CD4-positive, CD25-positive, alpha-beta regulatory T cell (primary cell): ENCODE data around the gene DHX36. TPM values are rescaled to one million over a fixed set of nuclear protein-coding genes. Genes with fewer than 3 reads are reported as not detected.
A peak's percentile ranks its signal among the peaks of the same experiment; 100 is the strongest.

Experiments
- ATAC-seq, 2 donors: fragments of 150-1000 bp; cut with Tn5 transposase; one replicate each; pipeline ENCODE4 v1.10.0; 2021; ENCODE audit warnings: low read depth in 2 of 2, moderate number of reproducible peaks in 2 of 2, moderate library complexity in 1 of 2
- DNase-seq, 3 donors: peaks; one replicate each; pipeline versions ENCODE4 v3.0.0 to v3.0.0-alpha.2; 2012 to 2022; ENCODE audit warnings: mixed read lengths in 1 of 3
- H3K27ac ChIP-seq: one replicate; pipeline ENCODE4 v1.7.0; 2013; ENCODE audit warnings: mild to moderate bottlenecking, low read length; ENCODE audit not compliant: insufficient read depth, poor library complexity, severe bottlenecking
- H3K27me3 ChIP-seq: one replicate; pipeline ENCODE4 v1.7.0; 2013; ENCODE audit warnings: low read length; ENCODE audit not compliant: control insufficient read depth, insufficient read depth
- H3K36me3 ChIP-seq: one replicate; pipeline ENCODE4 v1.7.0; 2013; ENCODE audit warnings: mild to moderate bottlenecking, low read length, moderate library complexity; ENCODE audit not compliant: control insufficient read depth, insufficient read depth
- H3K4me1 ChIP-seq: 2 replicates; pipeline ENCODE4 v1.7.0; 2013; ENCODE audit warnings: mild to moderate bottlenecking, low read length; ENCODE audit not compliant: insufficient read depth, control insufficient read depth, poor library complexity, severe bottlenecking
- H3K4me3 ChIP-seq: one replicate; pipeline ENCODE4 v1.7.0; 2013; ENCODE audit warnings: low read depth, mild to moderate bottlenecking, low read length, moderate library complexity
- H3K9me3 ChIP-seq, 2 experiments: 1 replicate in 1 of 2; 2 replicates in 1 of 2; pipeline ENCODE4 v1.7.0; 2013; ENCODE audit warnings: low read length in 2 of 2, mild to moderate bottlenecking in 1 of 2, moderate library complexity in 1 of 2; ENCODE audit not compliant: control insufficient read depth in 2 of 2
- H3K27ac Mint-ChIP-seq, 3 donors: one replicate each; pipeline ENCODE4 v1.8.0; 2020 to 2022; ENCODE audit warnings: mild to moderate bottlenecking in 3 of 3, mixed read lengths in 3 of 3, moderate library complexity in 2 of 3
- H3K27me3 Mint-ChIP-seq: one replicate; pipeline ENCODE4 v1.8.0; 2022; ENCODE audit warnings: mild to moderate bottlenecking, mixed read lengths
- H3K36me3 Mint-ChIP-seq: one replicate; pipeline ENCODE4 v1.8.0; 2020; ENCODE audit warnings: mixed read lengths
- H3K4me1 Mint-ChIP-seq, 4 donors: one replicate each; pipeline ENCODE4 v1.8.0; 2020 to 2022; ENCODE audit warnings: mixed read lengths in 4 of 4, mild to moderate bottlenecking in 1 of 4
- H3K4me3 Mint-ChIP-seq, 4 donors: one replicate each; pipeline ENCODE4 v1.8.0; 2020 to 2022; ENCODE audit warnings: mild to moderate bottlenecking in 4 of 4, mixed read lengths in 4 of 4, moderate library complexity in 3 of 4
- H3K9me3 Mint-ChIP-seq, 7 donors: one replicate each; pipeline ENCODE4 v1.8.0; 2020 to 2022; ENCODE audit warnings: mixed read lengths in 7 of 7, mild to moderate bottlenecking in 3 of 7, moderate library complexity in 2 of 7
- polyA plus RNA-seq, 4 donors: library from polyadenylated mRNA; unstranded; fragments of 300-500 nt; fragmentation: Illumina TruSeq; gene quantifications; one replicate each; pipeline ENCODE4 v1.2.3, GENCODE V29; 2021
- total RNA-seq: library from RNA; stranded (reverse); gene quantifications from one replicate; pipeline ENCODE4 v1.2.3, GENCODE V29; 2022

DHX36 gene, protein sequence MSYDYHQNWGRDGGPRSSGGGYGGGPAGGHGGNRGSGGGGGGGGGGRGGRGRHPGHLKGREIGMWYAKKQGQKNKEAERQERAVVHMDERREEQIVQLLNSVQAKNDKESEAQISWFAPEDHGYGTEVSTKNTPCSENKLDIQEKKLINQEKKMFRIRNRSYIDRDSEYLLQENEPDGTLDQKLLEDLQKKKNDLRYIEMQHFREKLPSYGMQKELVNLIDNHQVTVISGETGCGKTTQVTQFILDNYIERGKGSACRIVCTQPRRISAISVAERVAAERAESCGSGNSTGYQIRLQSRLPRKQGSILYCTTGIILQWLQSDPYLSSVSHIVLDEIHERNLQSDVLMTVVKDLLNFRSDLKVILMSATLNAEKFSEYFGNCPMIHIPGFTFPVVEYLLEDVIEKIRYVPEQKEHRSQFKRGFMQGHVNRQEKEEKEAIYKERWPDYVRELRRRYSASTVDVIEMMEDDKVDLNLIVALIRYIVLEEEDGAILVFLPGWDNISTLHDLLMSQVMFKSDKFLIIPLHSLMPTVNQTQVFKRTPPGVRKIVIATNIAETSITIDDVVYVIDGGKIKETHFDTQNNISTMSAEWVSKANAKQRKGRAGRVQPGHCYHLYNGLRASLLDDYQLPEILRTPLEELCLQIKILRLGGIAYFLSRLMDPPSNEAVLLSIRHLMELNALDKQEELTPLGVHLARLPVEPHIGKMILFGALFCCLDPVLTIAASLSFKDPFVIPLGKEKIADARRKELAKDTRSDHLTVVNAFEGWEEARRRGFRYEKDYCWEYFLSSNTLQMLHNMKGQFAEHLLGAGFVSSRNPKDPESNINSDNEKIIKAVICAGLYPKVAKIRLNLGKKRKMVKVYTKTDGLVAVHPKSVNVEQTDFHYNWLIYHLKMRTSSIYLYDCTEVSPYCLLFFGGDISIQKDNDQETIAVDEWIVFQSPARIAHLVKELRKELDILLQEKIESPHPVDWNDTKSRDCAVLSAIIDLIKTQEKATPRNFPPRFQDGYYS
- total RNA-seq (121 TPM), polyA plus RNA-seq (10 to 100 TPM; 11.6 to 22.6 (median 15.9) TPM)

DNA sequence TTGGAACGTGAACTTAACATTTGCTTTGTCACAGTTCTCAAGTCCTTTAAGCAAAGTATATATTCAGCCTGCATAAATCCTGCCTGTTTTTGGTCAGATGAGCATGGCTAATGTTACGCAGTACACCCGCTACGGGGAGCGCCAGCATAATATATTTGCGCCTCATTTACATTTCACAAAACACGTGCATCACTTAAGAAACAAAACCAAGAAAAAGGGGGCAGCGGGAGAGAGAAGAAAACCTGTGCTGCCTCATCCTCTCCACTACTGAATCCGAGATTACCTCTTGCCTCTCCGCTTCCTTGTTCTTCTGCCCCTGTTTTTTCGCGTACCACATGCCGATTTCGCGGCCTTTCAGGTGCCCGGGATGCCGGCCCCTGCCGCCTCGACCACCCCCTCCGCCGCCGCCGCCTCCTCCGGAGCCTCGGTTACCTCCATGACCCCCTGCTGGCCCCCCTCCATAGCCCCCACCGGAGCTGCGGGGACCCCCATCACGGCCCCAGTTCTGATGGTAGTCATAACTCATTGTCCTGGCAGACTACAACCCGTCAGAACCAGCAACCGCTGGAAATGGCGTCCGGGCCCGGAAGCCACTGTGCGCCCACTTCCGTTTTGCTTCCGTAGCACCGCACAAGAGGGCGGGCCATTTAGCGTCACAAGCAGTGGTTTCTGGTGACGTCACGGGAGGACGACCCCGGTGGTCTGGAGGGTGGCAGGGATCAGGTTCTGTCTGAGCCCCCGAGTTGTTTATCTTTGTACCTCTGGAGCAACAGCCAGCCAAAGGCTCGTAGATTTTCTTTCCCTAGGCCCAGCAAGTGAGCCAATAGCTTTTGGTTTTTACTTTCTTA lies at the start of gene DHX36:
DHX36 (minus strand) TSS at position 597 of the 848 bp plus-strand sequence; CDS start at position 526, 71 bp downstream.
- Histone ChIP-seq H3K27me3 (no peaks in the 10 kb centered on the region), H3K9me3 (no peaks in the 10 kb centered on the region), H3K36me3 (peaks cover 2% of the 10 kb centered on the region), H3K27ac (peak within 1 kb of the TSS; percentile 99), H3K4me3 (peak within 1 kb of the TSS; percentile 100), H3K4me1 (peaks cover 48% of the 10 kb centered on the region)
- no peaks in the 10 kb centered on the region for H3K9me3 Mint-ChIP-seq
- peaks cover 24% of the 10 kb centered on the region for H3K27me3 Mint-ChIP-seq
- peak; percentile 84 to 96 (median 91) for DNase-seq
- peak within 1 kb of the TSS in 3 of 4 donors; percentile 7 to 98 (median 97) for H3K4me3 Mint-ChIP-seq
- H3K27ac Mint-ChIP-seq: peak within 1 kb of the TSS in 2 of 3 donors; percentile 98 to 99
- H3K4me1 Mint-ChIP-seq: peaks cover 12 to 29% (median 18%) of the 10 kb centered on the region in 4 donors
- peaks cover 8% of the 10 kb centered on the region for H3K36me3 Mint-ChIP-seq
- peak; percentile 94 to 95 for ATAC-seq

- no peak overlapping the region for H3K4me3 Mint-ChIP-seq
- H3K27ac ChIP-seq: no peak overlapping the region
- H3K27me3 Mint-ChIP-seq: peaks cover 7% of the 10 kb centered on the region
- no peaks in the 10 kb centered on the region for H3K36me3 Mint-ChIP-seq
- H3K9me3 ChIP-seq: no peaks in the 10 kb centered on the region
- ATAC-seq (no peak), DNase-seq (no peak)
- no peaks in the 10 kb centered on the region for H3K4me1 Mint-ChIP-seq
- no peaks in the 10 kb centered on the region for H3K4me1 ChIP-seq
- H3K27ac Mint-ChIP-seq: no peak overlapping the region
- H3K4me3 ChIP-seq: no peak overlapping the region
- H3K9me3 Mint-ChIP-seq: peaks cover 0 to 7% (median 3%) of the 10 kb centered on the region in 7 donors
- no peaks in the 10 kb centered on the region for H3K36me3 ChIP-seq
- H3K27me3 ChIP-seq: no peaks in the 10 kb centered on the region
Observed at GRCh38 chr3:154367221-154367620, 42.9 kb upstream of the DHX36 start.

- no peak overlapping the region for H3K27ac Mint-ChIP-seq
- H3K27ac ChIP-seq: no peak overlapping the region
- peak in 1 of 2 donors; percentile 37 for ATAC-seq
- H3K9me3 Mint-ChIP-seq: peaks cover 0 to 7% (median 3%) of the 10 kb centered on the region in 7 donors
- H3K9me3 ChIP-seq: no peaks in the 10 kb centered on the region
- no peaks in the 10 kb centered on the region for H3K36me3 ChIP-seq
- no peaks in the 10 kb centered on the region for H3K36me3 Mint-ChIP-seq
- no peak overlapping the region for H3K4me3 Mint-ChIP-seq
- no peaks in the 10 kb centered on the region for H3K4me1 Mint-ChIP-seq
- no peaks in the 10 kb centered on the region for H3K4me1 ChIP-seq
- no peaks in the 10 kb centered on the region for H3K27me3 ChIP-seq
- DNase-seq: no peak
- H3K4me3 ChIP-seq: no peak overlapping the region
- H3K27me3 Mint-ChIP-seq: peaks cover 7% of the 10 kb centered on the region
Observed at GRCh38 chr3:154364849-154365248, 40.6 kb upstream of the DHX36 start.

GRCh38 chr3:154361099-154361498 lies 36.8 kb upstream of the DHX36 start:
- H3K36me3 ChIP-seq: no peaks in the 10 kb centered on the region
- no peaks in the 10 kb centered on the region for H3K4me1 Mint-ChIP-seq

DNA sequence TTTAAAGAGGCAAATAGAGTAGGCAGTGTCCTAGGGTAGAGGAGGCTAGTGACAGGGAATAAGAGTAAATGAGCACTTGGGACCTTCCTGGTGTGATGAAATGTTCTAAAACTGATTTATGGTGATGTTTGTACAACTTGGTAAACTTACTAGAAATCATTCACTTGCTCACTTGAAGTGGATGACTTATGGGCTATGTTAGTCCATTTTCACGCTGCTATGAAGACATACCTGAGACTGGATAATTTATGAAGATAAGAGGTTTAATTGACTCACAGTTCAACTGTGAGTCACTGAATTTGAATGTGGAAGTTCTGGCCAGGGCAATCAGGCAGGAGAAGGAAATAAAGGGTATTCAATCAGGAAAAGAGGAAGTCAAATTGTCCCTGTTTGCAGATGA lies 31.7 kb upstream of the DHX36 start:
- Mint-ChIP-seq H3K27ac (no peak overlapping the region), H3K9me3 (peaks cover 0 to 2% (median 1%) of the 10 kb centered on the region in 7 donors), H3K27me3 (no peaks in the 10 kb centered on the region), H3K36me3 (no peaks in the 10 kb centered on the region), H3K4me3 (no peak overlapping the region), H3K4me1 (no peaks in the 10 kb centered on the region)
- peaks cover 0 to 2% of the 10 kb centered on the region in 2 experiments for H3K9me3 ChIP-seq
- no peaks in the 10 kb centered on the region for H3K4me1 ChIP-seq
- ATAC-seq (no peak), DNase-seq (no peak)
- no peaks in the 10 kb centered on the region for H3K36me3 ChIP-seq
- H3K27me3 ChIP-seq: no peaks in the 10 kb centered on the region
- no peak overlapping the region for H3K27ac ChIP-seq
- H3K4me3 ChIP-seq: no peak overlapping the region

More at GRCh38 chr3:154361099-154361498, 36.8 kb upstream of the DHX36 start:
- Histone ChIP-seq H3K9me3 (no peaks in the 10 kb centered on the region), H3K27me3 (no peaks in the 10 kb centered on the region), H3K4me1 (no peaks in the 10 kb centered on the region), H3K4me3 (no peak overlapping the region), H3K27ac (no peak overlapping the region)
- Mint-ChIP-seq H3K27ac (no peak overlapping the region), H3K27me3 (peaks cover 7% of the 10 kb centered on the region), H3K4me3 (no peak overlapping the region), H3K36me3 (no peaks in the 10 kb centered on the region), H3K9me3 (peaks cover 0 to 7% (median 2%) of the 10 kb centered on the region in 7 donors)
- no peak for DNase-seq
- ATAC-seq: no peak

DNA sequence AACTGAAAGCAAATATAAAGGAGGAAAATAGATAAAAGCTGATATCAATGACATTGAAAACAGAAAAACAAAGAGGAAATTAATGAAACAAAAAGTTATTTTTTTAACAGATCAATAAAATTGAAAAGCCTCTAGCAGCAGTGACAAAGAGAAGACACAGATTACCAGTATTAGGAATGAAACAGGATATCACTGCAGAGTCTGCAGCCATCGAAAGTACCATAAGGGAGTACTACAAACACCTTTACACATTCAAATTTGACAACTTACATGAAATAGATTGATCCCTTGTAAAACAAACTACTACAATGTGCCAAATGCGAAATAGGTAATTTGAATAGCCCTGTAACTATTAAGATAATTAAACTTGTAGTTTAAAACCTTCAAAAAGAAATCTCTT lies 24.9 kb upstream of the DHX36 start:
- Mint-ChIP-seq H3K27me3 (peaks cover 29% of the 10 kb centered on the region), H3K36me3 (no peaks in the 10 kb centered on the region), H3K4me3 (no peak overlapping the region), H3K4me1 (no peaks in the 10 kb centered on the region), H3K27ac (no peak overlapping the region), H3K9me3 (peaks cover 0 to 3% (median 0%) of the 10 kb centered on the region in 7 donors)
- Histone ChIP-seq H3K36me3 (no peaks in the 10 kb centered on the region), H3K27ac (no peak overlapping the region), H3K9me3 (peaks cover 0 to 2% of the 10 kb centered on the region in 2 experiments), H3K4me1 (no peaks in the 10 kb centered on the region), H3K27me3 (peaks cover 1% of the 10 kb centered on the region), H3K4me3 (no peak overlapping the region)
- DNase-seq: no peak
- no peak for ATAC-seq
